GM18519 (cell line): ENCODE results near the gene PLD6.
"Not testable (repeated sequence)": the region's sequence is repeated elsewhere in the genome, so short reads cannot be mapped to it uniquely, and the experiment has no call there.

Experiments used
- ATAC-seq: cut with Tn5 transposase; IDR thresholded peaks from one replicate; pipeline ENCODE4 v1.9.1; 2021; ENCODE audit warnings: mild to moderate bottlenecking, moderate library complexity; ENCODE audit not compliant: unreplicated experiment, low FRiP score

Gene PLD6

GRCh38 chr17:17201907-17202306, 4.2 kb downstream of the PLD6 start:
- ATAC-seq: no peak

- no peak for ATAC-seq
Observed at GRCh38 chr17:17201271-17201670, 4.9 kb downstream of the PLD6 start.

GRCh38 chr17:17200831-17201230, 5.3 kb downstream of the PLD6 start:
- no peak for ATAC-seq

- no peak for ATAC-seq
Observed at GRCh38 chr17:17200311-17200710, 5.8 kb downstream of the PLD6 start.

GRCh38 chr17:17198281-17198680, 7.9 kb downstream of the PLD6 start:
- no peak for ATAC-seq

- no peak for ATAC-seq
Observed at GRCh38 chr17:17196776-17197175, 9.4 kb downstream of the PLD6 start.

GRCh38 chr17:17195466-17195865, 10.7 kb downstream of the PLD6 start:
- not testable (repeated sequence) for ATAC-seq

GRCh38 chr17:17191961-17192381, 14.2 kb downstream of the PLD6 start:
- no peak for ATAC-seq

- no peak for ATAC-seq
Observed at GRCh38 chr17:17191346-17191792, 14.8 kb downstream of the PLD6 start.

- no peak for ATAC-seq
Observed at GRCh38 chr17:17190188-17190587, 15.9 kb downstream of the PLD6 start.

GRCh38 chr17:17189559-17189958, 16.6 kb downstream of the PLD6 start:
- ATAC-seq: no peak

- no peak for ATAC-seq
Observed at GRCh38 chr17:17188586-17188985, 17.5 kb downstream of the PLD6 start.

GRCh38 chr17:17186551-17187505, 19.3 kb downstream of the PLD6 start:
- ATAC-seq: no peak

GRCh38 chr17:17186051-17186450, 20.1 kb downstream of the PLD6 start:
- ATAC-seq: no peak

- not testable (repeated sequence) for ATAC-seq
Observed at GRCh38 chr17:17184985-17185757, 21.0 kb downstream of the PLD6 start.

GRCh38 chr17:17183744-17184143, 22.4 kb downstream of the PLD6 start:
- ATAC-seq: no peak

- ATAC-seq: no peak
Observed at GRCh38 chr17:17182598-17183136, 23.5 kb downstream of the PLD6 start.

- ATAC-seq: no peak
Observed at GRCh38 chr17:17181666-17182597, 24.2 kb downstream of the PLD6 start.

GRCh38 chr17:17180741-17181525, 25.2 kb downstream of the PLD6 start:
- no peak for ATAC-seq
